ENCODE results near the gene FCRL1.

Gene FCRL1

GRCh38 chr1:157856538-157856937 lies 36.6 kb upstream of the FCRL1 start:
- TF ChIP-seq CREB1 (IDR thresholded peaks at IDR 0.05; ENCODE audit: low read depth) (no peak), EP300 (IDR thresholded peaks at IDR 0.05; ENCODE audit: borderline replicate concordance) (no peak), REST (IDR thresholded peaks at IDR 0.05; ENCODE audit: low read depth) (no peak), EGR1 (IDR thresholded peaks at IDR 0.05) (no peak), TEAD4 (IDR thresholded peaks at IDR 0.05) (no peak), NFIC (IDR thresholded peaks at IDR 0.05) (no peak), RAD21 (IDR thresholded peaks at IDR 0.05; ENCODE audit: low read depth) (no peak), MAX (IDR thresholded peaks at IDR 0.05) (no peak), TCF12 (IDR thresholded peaks at IDR 0.05; ENCODE audit: low read depth) (no peak), CEBPB (IDR thresholded peaks at IDR 0.05) (no peak), ZBTB7A (IDR thresholded peaks at IDR 0.05; ENCODE audit: low read depth) (no peak), TAF1 (IDR thresholded peaks at IDR 0.05; ENCODE audit: low read depth) (no peak), USF1 (IDR thresholded peaks at IDR 0.05) (no peak), YY1 (IDR thresholded peaks at IDR 0.05; ENCODE audit: low read depth) (no peak), FOXM1 (IDR thresholded peaks at IDR 0.05; ENCODE audit: borderline replicate concordance, low read depth) (no peak)

GRCh38 chr1:157852476-157852875 lies 32.6 kb upstream of the FCRL1 start:
- no peak for TF ChIP-seq CREB1 (IDR thresholded peaks at IDR 0.05; ENCODE audit: low read depth)
- TF ChIP-seq TCF12 (IDR thresholded peaks at IDR 0.05; ENCODE audit: low read depth) = no peak
- TF ChIP-seq REST (IDR thresholded peaks at IDR 0.05; ENCODE audit: low read depth) = no peak
- no peak for TF ChIP-seq EGR1 (IDR thresholded peaks at IDR 0.05)
- no peak for TF ChIP-seq YY1 (IDR thresholded peaks at IDR 0.05; ENCODE audit: low read depth)
- TF ChIP-seq TEAD4 (IDR thresholded peaks at IDR 0.05) = no peak
- TF ChIP-seq TAF1 (IDR thresholded peaks at IDR 0.05; ENCODE audit: low read depth) = no peak
- no peak for TF ChIP-seq EP300 (IDR thresholded peaks at IDR 0.05; ENCODE audit: borderline replicate concordance)

- no peak for TF ChIP-seq TEAD4 (IDR thresholded peaks at IDR 0.05)
- TF ChIP-seq CREB1 (IDR thresholded peaks at IDR 0.05; ENCODE audit: low read depth) = no peak
- TF ChIP-seq NFIC (IDR thresholded peaks at IDR 0.05) = no peak
- TF ChIP-seq TAF1 (IDR thresholded peaks at IDR 0.05; ENCODE audit: low read depth) = no peak
- TF ChIP-seq MAX (IDR thresholded peaks at IDR 0.05) = no peak
- TF ChIP-seq FOXM1 (IDR thresholded peaks at IDR 0.05; ENCODE audit: borderline replicate concordance, low read depth) = no peak
- TF ChIP-seq YY1 (IDR thresholded peaks at IDR 0.05; ENCODE audit: low read depth) = no peak
- TF ChIP-seq TCF12 (IDR thresholded peaks at IDR 0.05; ENCODE audit: low read depth) = no peak
- TF ChIP-seq RAD21 (IDR thresholded peaks at IDR 0.05; ENCODE audit: low read depth) = no peak
- TF ChIP-seq CEBPB (IDR thresholded peaks at IDR 0.05) = no peak
- TF ChIP-seq EP300 (IDR thresholded peaks at IDR 0.05; ENCODE audit: borderline replicate concordance) = no peak
- TF ChIP-seq ZBTB7A (IDR thresholded peaks at IDR 0.05; ENCODE audit: low read depth) = no peak
- no peak for TF ChIP-seq EGR1 (IDR thresholded peaks at IDR 0.05)
- no peak for TF ChIP-seq REST (IDR thresholded peaks at IDR 0.05; ENCODE audit: low read depth)
- TF ChIP-seq USF1 (IDR thresholded peaks at IDR 0.05) = no peak
Measured at GRCh38 chr1:157849229-157849875, 29.4 kb upstream of the FCRL1 start.

GRCh38 chr1:157844089-157844830 lies 24.3 kb upstream of the FCRL1 start:
- TF ChIP-seq NFIC (IDR thresholded peaks at IDR 0.05) = no peak
- no peak for TF ChIP-seq CREB1 (IDR thresholded peaks at IDR 0.05; ENCODE audit: low read depth)
- no peak for TF ChIP-seq ZBTB7A (IDR thresholded peaks at IDR 0.05; ENCODE audit: low read depth)
- no peak for TF ChIP-seq MAX (IDR thresholded peaks at IDR 0.05)
- no peak for TF ChIP-seq REST (IDR thresholded peaks at IDR 0.05; ENCODE audit: low read depth)
- no peak for TF ChIP-seq USF1 (IDR thresholded peaks at IDR 0.05)

Data from Ishikawa (cell line).